T-helper 2 cell treated with Interferon-gamma antibody and Interleukin-4, amounts not matched to agents 5 μg/mL and 100 μg/mL, for 36 hours (primary cell): ENCODE data around the gene SIDT2.

Source experiments
- DNase-seq: peaks from one replicate; pipeline ENCODE4 v3.0.0; 2021; ENCODE audit warnings: low spot score
- H3K27ac Mint-ChIP-seq: one replicate; pipeline ENCODE4 v1.8.0; 2021; ENCODE audit warnings: mild to moderate bottlenecking, mixed read lengths
- H3K27me3 Mint-ChIP-seq: one replicate; pipeline ENCODE4 v1.8.0; 2021; ENCODE audit warnings: low read depth, mixed read lengths
- H3K36me3 Mint-ChIP-seq: one replicate; pipeline ENCODE4 v1.8.0; 2021; ENCODE audit warnings: low read depth, mixed read lengths
- H3K4me1 Mint-ChIP-seq: one replicate; pipeline ENCODE4 v1.8.0; 2021; ENCODE audit warnings: low read depth, mixed read lengths
- H3K4me3 Mint-ChIP-seq: one replicate; pipeline ENCODE4 v1.8.0; 2022; ENCODE audit warnings: mild to moderate bottlenecking, moderate library complexity, mixed read lengths
- H3K9me3 Mint-ChIP-seq: one replicate; pipeline ENCODE4 v1.8.0; 2021; ENCODE audit warnings: mixed read lengths

SIDT2 gene

DNA sequence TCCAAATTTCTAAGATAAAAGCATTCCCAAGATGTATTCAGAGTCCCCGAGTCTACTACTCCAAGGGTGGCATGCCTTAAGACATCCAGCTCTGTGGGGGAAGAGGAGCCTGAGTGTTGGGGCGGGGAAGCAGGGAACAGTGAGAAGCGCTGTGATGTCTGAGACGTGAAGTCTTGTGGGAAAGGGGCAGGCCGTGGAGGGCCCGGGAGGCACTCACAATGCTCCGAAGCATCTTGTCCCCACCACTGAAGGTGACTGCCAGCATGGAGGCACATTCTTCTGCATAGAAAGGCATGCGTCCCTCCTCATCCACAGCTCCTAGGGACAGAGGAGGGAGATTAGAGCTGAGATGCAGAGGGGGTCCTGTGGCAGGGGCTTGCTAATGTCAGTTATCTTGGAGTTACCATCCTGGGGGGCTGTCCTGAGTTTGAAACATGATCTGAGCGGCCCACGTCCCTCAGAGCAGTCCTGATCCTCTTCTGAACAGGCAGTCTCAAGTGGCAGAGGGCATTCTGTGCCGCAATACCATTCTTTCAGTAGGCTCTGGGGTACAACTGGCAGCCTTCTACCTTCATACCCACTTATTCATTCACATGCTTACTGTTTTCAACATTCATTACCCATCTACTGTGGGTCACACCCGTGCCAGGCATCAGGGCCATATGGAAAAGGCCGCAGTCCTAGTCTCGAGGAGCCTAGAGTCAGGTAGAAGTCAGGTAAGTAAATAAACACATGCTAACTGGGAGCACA is 44.6 kb downstream of the SIDT2 start:
- H3K4me1 Mint-ChIP-seq = peaks cover 12% of the 10 kb centered on the region
- H3K27me3 Mint-ChIP-seq = no peaks in the 10 kb centered on the region
- no peak overlapping the region for H3K27ac Mint-ChIP-seq
- no peaks in the 10 kb centered on the region for H3K9me3 Mint-ChIP-seq
- peaks cover 66% of the 10 kb centered on the region for H3K36me3 Mint-ChIP-seq
- no peak for DNase-seq
- H3K4me3 Mint-ChIP-seq = no peak overlapping the region

DNA sequence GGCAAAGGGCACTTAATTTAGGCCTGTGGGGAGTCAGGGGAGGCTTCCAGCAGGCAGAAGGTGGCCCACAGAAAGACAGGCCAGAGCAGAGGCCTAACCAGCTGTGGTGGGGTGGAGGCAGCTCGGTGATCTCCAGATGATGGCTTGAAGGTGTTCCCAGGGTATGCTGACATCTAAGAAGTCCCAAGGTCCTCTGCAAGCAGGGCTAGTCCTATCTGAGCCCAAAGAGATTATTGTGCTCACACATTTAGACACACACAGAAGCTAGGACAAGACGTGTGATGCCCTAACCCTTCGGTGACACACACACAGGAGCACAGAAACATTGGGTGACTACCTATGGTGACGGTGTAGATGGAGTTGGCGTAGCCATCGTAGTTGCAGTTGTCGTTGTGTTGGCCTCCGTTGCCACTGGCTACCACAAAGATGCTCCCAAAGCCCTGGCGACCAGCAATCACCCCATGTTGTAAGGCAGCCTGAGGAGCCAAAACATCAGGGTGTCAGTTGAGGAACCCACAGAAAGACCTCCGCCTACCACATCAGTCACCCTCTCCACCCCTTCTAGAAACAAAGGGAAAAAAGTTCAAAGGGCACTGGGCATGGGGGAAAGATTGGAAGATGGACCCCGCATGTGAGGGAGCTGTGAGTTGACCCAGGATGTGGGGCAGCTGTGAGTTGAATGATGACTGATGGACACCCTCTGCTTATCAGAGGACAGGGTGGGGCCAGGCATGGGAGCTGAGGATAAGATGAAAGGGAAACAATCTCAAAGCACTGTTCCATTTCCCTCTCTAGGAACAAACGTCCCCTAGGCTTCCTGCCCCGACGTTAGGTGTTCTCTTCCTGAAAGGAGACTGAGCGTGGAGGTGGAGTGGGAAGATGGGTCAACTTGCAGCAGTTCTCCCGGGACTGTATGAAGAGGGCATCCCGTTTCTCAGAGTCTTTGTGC is 45.5 kb downstream of the SIDT2 start:
- H3K27me3 Mint-ChIP-seq = no peaks in the 10 kb centered on the region
- no peak overlapping the region for H3K4me3 Mint-ChIP-seq
- H3K27ac Mint-ChIP-seq = no peak overlapping the region
- H3K36me3 Mint-ChIP-seq = peaks cover 67% of the 10 kb centered on the region
- DNase-seq = no peak
- no peaks in the 10 kb centered on the region for H3K9me3 Mint-ChIP-seq
- H3K4me1 Mint-ChIP-seq = peaks cover 17% of the 10 kb centered on the region

DNA sequence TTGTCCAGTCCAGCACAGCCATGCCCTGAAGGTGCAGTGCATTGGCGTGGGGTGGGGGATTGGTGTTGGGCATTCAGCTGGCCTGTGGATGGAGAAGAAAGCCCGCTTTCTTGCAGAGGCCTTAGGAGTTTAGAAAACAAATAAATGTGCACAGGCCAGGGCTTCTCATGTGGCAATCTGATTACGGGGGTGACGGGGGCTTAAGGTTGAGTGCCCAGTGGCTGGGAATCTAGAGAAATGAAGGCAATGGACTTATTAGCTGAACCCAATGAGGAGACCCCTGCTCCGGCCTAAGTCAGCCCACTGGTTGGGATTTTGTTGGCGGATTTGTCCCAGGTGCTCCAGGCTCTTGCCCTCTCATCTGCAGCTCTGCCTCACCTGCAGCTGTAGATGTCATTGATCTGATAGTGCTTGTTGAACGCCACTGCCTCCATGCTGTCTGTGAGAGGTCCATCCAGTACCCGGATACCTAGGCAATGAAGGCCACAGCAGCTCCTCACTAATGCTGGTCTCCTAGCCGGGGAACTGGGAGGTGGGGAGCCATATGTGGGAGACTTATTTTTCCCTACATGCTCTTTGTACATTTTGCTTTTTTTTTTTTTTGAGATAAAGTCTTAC is 47.1 kb downstream of the SIDT2 start:
- DNase-seq = no peak
- Mint-ChIP-seq H3K9me3 (no peaks in the 10 kb centered on the region), H3K27ac (no peak overlapping the region), H3K36me3 (peaks cover 68% of the 10 kb centered on the region), H3K4me3 (no peak overlapping the region), H3K27me3 (no peaks in the 10 kb centered on the region), H3K4me1 (peaks cover 30% of the 10 kb centered on the region)

DNA sequence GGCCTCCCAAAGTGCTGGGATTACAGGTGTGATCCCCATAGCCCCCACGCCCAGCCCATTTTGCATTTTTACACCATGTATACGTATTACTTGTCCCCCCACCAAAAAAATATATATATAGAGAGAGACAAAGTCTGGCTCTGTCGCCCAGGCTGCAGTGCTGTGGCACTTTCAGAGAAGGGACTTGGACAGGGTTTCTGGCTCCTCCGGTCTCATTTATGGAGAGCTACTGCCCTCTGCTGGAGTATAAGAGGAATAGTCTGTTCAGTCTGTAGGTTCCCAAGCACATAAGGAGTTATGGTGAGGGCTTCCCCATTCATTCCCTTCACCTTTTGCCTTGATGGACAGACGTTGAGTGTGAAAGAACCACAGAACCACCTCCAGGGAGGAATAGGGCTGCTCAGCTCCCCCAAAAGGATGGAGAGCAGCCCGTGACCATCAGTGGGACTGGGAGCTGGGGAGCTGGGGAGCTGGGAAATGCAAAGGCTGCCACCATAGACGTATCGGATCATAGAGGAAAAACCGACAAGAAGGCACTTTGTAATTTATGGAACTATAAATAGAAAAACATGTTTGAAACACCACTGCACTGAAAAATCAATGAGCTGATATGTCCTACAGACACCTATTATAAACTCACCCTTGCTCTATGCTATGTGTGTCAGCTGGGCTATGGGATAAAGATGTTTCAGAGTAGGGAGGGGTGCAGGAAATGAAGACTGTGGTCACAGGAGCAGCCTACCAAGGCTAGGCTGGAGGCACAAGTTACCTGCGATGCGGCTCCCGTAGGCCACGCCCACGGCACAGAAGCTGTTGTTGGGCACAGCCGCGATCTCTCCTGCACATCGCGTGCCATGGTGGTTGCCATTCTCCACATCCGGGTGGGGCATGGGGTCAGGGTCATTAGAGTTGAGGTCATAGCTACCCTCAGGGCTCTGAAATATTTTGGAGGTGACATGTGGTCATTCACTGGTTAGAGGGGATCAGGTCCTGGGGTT is 48.1 kb downstream of the SIDT2 start:
- Mint-ChIP-seq H3K4me3 (no peak overlapping the region), H3K36me3 (peaks cover 72% of the 10 kb centered on the region), H3K27ac (peak overlapping the region; percentile 16), H3K9me3 (no peaks in the 10 kb centered on the region), H3K4me1 (peaks cover 34% of the 10 kb centered on the region), H3K27me3 (no peaks in the 10 kb centered on the region)
- DNase-seq = peak; percentile 32

DNA sequence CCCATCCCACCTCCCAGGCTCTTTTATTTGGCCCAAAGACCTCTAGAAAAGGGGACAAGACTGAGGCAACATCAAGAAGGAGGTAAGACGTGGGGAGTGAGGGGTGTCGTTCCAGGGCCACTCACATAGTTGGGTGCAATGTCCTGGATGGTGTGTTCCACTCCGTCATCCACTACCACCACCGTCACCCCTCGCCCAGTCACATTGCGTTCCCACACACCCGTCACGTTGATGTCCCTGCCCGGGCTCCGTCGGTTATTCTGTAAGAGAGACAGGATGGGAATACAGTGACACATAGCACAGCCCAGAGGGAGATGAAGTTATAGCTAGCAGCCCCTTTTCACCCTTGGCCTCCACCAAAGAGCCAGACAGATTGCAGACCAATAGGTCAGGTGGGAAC is 49.5 kb downstream of the SIDT2 start:
- H3K4me1 Mint-ChIP-seq = peaks cover 34% of the 10 kb centered on the region
- H3K27ac Mint-ChIP-seq = peak overlapping the region; percentile 80
- DNase-seq = no peak
- peaks cover 64% of the 10 kb centered on the region for H3K36me3 Mint-ChIP-seq
- H3K9me3 Mint-ChIP-seq = no peaks in the 10 kb centered on the region
- H3K4me3 Mint-ChIP-seq = no peak overlapping the region
- no peaks in the 10 kb centered on the region for H3K27me3 Mint-ChIP-seq

DNA sequence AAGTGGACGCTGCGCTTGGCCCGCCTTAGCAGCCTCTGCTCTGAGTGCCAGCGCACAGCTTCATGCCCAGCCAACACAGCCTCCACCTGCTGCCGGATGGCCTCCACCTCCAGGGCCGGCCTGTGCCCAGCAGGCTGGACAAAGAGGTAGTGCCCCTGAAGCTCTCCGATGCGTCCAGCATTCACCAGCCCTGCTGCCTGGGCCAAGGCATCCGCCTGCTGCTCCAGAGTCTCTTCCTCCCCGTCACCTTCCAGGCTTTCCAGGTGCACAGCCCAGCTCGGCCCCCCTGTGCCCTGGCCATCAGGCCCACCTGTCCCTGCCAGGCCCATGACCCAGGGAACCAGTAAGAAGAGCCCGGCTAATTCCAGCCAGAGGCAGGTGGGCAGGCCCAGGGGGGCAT is 50.9 kb downstream of the SIDT2 start:
- Mint-ChIP-seq H3K36me3 (peaks cover 55% of the 10 kb centered on the region), H3K4me1 (peaks cover 46% of the 10 kb centered on the region)

DNA sequence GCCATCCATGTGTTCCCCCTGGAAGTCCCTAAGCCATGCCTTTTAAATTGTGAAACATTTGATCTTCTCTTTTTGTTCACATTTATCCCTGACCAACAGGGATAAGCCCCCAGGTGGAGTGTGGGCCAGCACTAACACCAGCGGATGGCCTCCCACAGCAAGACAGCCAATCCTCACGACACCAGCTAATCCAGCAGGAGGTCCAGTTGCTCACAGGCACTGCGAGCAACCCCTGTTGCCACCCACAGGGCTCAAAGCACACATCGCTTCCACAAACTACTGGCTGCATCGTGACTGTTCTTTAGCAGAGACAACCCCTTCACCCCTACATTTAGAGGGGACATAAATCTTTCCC is 51.4 kb downstream of the SIDT2 start:
- Mint-ChIP-seq H3K4me1 (peaks cover 46% of the 10 kb centered on the region), H3K36me3 (peaks cover 52% of the 10 kb centered on the region), H3K27me3 (no peaks in the 10 kb centered on the region), H3K27ac (peak overlapping the region; percentile 96), H3K9me3 (no peaks in the 10 kb centered on the region), H3K4me3 (peak overlapping the region; percentile 95)
- no peak for DNase-seq

More for the DNA sequence above, 50.9 kb downstream of the SIDT2 start:
- DNase-seq = no peak
- H3K9me3 Mint-ChIP-seq = no peaks in the 10 kb centered on the region
- H3K27ac Mint-ChIP-seq = peak overlapping the region; percentile 96
- H3K27me3 Mint-ChIP-seq = no peaks in the 10 kb centered on the region
- H3K4me3 Mint-ChIP-seq = peak overlapping the region; percentile 95

DNA sequence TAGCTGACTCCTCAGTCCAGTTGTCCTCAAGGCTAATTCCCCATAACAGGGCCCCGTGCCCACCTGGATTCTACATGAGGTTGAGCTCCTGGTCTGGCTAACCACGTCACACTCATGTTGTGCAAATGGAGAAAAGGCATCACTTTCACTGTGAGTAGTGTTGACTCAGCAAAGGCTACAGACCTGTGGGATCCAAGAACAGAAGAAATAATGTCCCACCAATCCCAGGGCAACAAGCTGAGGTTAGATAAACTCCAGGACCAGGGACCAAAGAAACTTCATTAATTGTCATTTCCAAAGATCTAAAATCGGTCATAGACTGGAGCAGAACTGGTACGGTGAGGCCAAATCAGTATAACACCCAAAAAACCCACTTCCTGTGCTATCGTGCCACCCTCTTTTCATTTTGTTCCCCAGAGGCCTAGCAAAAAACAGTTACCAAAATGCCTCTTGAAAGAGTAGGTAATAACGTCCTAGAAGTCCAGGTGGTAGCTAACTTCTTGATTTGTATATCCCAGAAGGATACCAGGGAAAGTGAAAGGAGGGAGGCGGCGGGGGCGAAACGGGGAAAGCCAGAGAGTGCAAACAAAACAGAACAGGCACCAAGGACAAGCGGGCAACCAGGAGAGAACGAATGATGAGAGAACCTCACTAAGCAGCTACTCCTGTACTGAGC is 51.9 kb downstream of the SIDT2 start:
- H3K27ac Mint-ChIP-seq = peak overlapping the region; percentile 96
- DNase-seq = peak; percentile 75
- H3K27me3 Mint-ChIP-seq = no peaks in the 10 kb centered on the region
- H3K4me1 Mint-ChIP-seq = peaks cover 46% of the 10 kb centered on the region
- H3K9me3 Mint-ChIP-seq = no peaks in the 10 kb centered on the region
- peaks cover 47% of the 10 kb centered on the region for H3K36me3 Mint-ChIP-seq
- peak overlapping the region; percentile 95 for H3K4me3 Mint-ChIP-seq

DNA sequence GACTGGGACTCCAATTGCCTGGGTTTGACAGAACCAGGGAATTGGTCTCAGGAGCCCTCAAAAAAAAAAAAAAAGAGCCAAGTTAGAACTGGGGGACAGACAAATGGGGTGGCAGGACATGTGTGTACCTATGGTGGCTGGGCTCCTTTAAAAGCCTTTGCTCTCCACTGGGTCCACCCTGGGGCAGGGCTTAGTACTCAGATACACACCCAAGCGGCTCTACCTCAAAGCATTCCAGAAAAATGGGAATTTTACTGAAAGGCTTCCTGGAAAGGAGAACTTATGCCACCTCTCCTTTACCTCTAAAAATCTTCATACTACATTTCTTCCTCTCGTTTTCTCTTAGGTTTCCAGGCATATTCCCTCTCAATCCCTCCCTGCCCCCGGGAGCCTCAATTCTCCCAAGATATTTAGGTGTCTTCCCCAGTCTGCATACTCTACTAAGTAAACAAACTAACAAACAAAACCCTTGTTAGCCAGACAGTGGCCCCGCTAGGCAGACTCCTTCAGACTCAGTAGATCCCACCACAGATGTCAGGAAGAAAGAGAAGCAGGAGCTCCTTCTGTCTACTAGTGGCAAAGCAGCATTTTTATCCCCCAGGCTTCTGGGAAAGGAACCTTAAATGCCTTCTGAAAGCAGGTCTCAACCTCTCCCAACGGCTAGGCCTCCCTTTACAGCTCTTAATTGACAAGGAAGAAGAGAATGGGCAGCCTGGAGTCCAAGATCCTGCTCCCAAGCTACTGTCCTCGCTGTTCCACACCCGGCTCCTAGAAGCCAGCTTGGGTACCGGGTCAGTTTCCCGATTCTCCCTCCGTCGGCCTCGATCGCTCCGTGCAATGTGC is 52.7 kb downstream of the SIDT2 start:
- H3K27ac Mint-ChIP-seq = peak overlapping the region; percentile 96
- no peak for DNase-seq
- no peaks in the 10 kb centered on the region for H3K27me3 Mint-ChIP-seq
- H3K9me3 Mint-ChIP-seq = no peaks in the 10 kb centered on the region
- peak overlapping the region; percentile 95 for H3K4me3 Mint-ChIP-seq
- H3K4me1 Mint-ChIP-seq = peaks cover 46% of the 10 kb centered on the region
- H3K36me3 Mint-ChIP-seq = peaks cover 42% of the 10 kb centered on the region

DNA sequence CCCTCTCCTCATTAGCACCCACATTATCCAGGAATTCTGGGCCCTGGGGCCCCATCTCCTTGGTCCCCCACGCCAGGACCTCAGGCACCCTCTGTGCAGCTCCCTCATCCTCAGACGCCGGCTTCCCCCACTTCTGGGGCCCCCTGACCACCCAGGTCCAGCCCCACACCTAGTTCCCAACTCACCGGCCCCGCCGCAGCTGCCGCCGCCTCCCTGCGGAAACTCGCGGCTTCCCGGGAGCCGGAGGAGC is 53.2 kb downstream of the SIDT2 start, which contains the start of gene PCSK7:
TSS of gene PCSK7 (minus strand) at position 232 of the 250 bp plus-strand sequence. CDS start 2,229 bp downstream, outside the sequence.
- DNase-seq = no peak
- H3K4me1 Mint-ChIP-seq = peaks cover 41% of the 10 kb centered on the region
- H3K27ac Mint-ChIP-seq = peak within 1 kb of the TSS; percentile 100
- H3K27me3 Mint-ChIP-seq = no peaks in the 10 kb centered on the region
- H3K9me3 Mint-ChIP-seq = no peaks in the 10 kb centered on the region
- H3K4me3 Mint-ChIP-seq = peak within 1 kb of the TSS; percentile 98
- H3K36me3 Mint-ChIP-seq = peaks cover 37% of the 10 kb centered on the region

DNA sequence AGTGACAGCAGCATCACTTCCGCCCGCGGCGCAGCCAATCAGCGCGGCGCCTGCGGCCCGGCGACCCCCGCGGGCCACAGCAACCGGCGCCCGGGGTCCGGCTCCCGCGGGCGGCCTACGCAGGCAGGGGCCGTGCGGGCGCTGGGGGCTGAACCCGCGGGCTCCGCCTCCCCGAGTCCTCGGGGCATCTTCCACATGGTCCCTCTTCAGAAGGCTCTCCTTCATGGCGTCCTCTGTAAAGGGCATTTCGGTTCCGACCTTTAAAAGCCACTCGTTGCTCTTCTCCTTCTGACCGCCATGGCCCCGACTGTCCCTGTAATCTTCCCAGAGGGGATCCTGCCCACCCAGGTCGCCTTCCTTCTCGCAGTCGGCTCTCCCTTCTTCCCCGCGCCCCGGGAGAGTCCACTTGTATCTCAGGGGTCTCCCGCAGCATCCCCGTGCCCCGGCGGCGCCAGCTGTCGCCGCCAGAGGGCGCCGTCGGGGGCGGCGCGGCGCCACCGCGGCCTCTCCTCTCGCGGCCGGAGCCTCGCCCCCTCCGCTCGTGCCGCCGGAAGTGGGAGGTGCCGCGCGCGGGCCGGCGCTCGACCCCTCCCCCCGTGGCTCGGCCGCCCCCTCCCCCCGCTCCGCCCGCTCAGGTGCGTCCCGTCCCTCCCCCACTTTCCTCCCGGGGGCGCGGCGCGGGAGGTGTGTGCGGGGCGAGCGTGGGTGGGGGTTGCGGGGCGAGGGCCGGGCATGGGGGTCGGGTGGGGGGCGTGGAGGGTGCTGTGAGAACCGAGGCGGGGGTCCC is 53.7 kb downstream of the SIDT2 start, which contains the start of gene RNF214:
TSS of gene RNF214 (plus strand) at position 580 of the 787 bp plus-strand sequence. CDS start 1,602 bp downstream, outside the sequence.
- Mint-ChIP-seq H3K36me3 (peaks cover 33% of the 10 kb centered on the region), H3K4me1 (peaks cover 37% of the 10 kb centered on the region)

More for the DNA sequence above, 53.7 kb downstream of the SIDT2 start, which contains the start of gene RNF214:
- no peaks in the 10 kb centered on the region for H3K9me3 Mint-ChIP-seq
- no peaks in the 10 kb centered on the region for H3K27me3 Mint-ChIP-seq
- peak within 1 kb of the TSS; percentile 100 for H3K27ac Mint-ChIP-seq
- DNase-seq = peak; percentile 77
- H3K4me3 Mint-ChIP-seq = peak within 1 kb of the TSS; percentile 98
